HCEC 1CT (cell line): ENCODE data around the gene GALNT4.

Experiments used
- DNase-seq: peaks from one replicate; pipeline ENCODE4 v3.0.0-alpha.2; 2017

Gene GALNT4

DNA sequence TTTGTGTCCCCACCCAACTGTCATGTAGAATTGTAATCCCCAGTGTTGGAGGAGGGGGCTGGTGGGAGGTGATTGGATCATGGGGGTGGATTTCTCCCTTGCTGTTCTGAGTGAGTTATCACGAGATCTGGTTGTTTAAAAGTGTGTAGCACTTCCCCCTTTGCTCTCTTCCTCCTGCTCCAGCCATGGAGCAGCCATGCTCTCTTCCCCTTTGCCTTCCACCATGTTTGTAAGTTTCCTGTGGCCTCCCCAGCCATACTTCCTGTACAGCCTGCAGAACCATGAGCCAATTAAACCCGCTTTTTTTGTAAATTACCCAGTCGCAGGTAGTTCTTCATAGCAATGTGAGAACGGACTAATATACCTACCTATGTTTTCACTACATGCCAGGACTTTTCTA, 3.8 kb upstream of the GALNT4 start:
- DNase-seq: no peak

DNA sequence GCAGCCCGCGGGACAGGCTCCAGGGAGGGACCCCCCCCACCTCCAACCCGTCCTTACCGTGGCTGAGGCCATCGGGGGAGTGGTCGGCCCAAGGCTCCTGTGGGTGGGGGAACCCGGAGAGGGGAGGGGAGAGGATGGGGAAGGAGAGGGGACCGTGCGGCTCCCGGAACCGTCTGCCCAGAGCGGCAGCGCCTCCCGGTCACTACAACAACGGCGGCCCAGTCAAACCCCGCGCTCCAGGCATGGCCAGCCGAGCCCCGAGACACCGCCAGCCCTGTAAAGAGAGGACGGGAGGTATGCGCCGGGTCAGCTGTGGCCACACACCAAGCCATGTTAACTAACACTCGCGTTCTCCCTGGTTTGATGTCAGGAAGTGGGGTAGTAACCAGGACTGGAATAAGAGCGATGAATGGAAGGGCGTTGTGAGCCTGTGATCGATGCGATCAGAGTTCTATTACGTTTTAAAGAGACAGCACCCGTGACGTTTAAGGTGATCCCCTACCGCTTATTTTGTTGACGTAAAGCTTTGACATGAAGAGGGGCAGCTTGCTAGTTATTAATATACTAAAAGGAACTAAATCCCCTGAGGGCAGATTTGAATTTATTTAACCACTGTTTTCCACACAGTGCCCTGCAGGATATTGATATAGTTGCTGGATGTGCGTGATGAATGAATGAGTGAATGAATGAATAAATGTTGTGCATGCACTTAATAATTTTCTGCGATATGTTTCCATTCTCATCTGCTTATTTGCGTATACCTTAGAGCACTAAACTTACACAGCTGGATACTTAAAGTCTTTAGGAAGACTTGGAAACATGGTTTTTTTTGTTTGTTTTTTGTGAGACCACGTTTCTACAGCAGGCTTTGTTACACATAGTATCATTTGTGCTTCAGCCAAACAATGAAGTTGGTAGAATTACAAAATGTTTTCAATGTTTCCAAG, 1.5 kb upstream of the GALNT4 start, which contains the start of gene POC1B:
TSS of gene POC1B (minus strand) at position 224 of the 947 bp plus-strand sequence. CDS start at position 72, 152 bp downstream.
- DNase-seq: peak; percentile 85

DNA sequence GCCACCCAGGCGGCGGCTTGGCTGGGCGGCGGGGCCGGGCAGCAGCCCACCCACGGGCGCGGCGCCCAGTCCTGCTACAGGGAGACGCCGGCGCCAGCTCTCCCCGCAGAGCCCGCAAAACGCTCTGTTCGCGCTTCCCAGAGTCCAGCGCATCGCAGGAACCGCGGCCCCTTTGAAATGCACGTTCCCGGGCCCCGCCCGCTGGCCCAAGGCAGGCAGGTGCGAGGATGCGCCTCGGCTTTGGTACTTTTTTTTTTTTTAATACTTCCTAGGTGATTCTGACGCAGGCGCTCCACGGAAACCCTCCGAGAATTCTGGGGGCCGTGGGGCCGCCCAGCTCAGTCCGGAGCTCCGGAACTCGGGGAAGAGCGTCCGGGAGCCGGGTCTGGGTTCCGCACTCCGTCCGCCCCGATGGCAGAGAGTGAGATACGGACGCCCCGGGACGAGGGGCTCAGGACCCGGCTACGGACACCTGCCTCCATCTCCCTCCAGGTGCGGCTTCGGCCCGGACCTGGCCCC, 768 bp upstream of the GALNT4 start:
- DNase-seq: peak; percentile 11

DNA sequence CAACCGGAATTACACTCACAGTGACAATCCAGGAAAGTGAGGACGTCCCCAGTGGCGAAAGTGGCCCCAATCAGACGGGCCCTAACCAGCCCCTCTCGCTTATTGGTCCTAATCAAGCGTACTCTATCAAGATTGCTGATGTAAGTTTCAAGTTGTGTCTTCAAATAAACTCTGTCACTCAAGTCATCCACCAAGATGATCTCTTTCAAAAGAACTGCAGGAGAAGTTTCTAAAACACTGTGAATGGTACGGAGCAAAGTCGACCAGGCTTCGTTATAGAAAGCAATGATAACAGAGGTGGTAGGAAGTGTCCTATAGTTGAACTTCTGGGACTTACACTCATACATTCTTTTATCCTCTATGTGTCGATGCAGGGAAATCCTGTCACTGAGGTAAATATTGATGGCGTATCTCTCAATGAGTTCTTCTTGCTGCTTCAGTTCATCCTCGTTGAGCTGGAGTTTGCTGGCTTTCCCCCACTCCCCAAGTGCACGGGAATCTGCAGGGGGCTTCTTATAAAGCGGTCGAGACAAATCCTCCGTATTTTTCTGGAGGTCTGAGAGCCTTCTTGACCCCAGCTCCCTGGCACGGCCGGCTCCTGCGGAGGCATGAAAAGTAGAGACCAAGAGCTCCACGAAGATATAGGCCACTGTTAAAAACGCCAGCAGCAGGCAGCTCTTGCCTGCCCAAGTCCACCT, 604 bp downstream of the GALNT4 start:
- no peak for DNase-seq

DNA sequence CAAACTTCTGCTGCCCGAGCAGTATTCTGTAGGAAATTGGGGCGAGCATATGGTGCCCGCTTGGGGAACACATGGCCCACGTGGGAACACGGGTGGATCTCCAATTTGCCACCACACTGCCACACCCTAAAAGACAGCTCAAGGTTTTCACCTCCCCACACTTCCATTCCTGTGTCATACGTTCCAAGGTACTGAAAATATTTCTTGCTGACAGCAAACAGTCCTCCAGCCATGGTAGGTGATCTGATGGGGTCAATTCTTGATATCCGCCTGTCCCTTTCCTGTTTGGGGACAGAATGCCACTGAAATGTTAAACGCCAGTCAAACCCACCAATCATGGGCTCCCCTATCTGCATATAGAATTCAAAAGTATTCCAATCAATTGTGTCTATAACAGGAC, 1.2 kb downstream of the GALNT4 start:
- DNase-seq: no peak

DNA sequence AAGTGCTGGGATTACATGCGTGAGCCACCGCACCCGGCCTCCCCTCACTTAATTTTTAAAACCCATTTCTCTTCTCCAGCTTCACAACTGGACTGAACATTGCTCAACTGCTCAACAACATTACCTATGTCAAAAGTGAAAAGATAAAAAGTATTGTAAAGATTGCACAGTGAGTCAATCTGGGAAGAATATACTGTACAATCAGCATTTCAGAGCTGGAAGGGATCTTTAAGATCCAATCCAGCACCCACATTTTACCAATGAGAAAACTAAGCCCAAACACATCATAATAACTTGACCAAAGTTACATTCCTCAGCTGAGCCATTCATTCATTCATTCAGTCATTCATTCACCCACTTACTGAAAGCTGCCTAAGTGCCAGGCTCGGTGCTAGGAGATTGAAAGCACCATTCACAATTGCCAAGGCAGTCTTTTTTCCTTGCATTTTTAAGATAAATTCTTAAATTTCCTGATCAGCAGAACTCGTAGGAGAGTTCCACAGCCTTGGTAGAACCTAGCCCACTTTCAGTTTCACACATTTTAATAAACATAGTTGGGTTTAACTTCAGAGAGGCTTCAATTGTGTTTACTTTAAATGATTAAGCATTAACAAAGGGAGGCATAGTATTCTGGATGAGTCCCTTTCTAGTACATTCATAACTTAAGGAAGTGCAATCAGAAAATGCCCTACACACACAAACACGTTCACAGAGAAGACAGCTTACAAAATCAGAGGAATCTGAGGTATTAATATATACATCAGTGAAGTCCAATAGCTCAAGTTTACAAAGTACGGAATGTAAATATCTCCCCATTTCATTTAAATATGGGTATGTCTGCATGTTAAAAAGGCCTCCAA, 3.0 kb downstream of the GALNT4 start:
- peak; percentile 22 for DNase-seq

DNA sequence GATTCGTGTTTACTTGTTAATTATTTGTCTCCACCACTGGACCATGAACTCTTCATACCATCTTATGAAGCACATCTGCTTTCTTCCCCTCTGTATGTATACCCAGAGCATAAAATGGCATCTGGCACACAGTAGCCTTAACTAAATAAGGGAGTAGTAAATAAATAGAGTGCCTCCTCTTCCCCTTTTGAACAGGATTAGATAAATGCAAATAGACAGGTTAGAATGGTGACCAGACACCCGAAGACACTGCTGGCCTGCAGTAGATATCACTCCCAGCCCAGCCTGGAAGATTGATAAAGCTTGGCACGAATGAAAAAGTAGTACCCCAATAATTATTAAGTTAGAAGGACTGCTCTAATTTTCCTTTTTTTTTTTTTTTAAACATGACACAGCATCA, 6.9 kb downstream of the GALNT4 start:
- DNase-seq: no peak

DNA sequence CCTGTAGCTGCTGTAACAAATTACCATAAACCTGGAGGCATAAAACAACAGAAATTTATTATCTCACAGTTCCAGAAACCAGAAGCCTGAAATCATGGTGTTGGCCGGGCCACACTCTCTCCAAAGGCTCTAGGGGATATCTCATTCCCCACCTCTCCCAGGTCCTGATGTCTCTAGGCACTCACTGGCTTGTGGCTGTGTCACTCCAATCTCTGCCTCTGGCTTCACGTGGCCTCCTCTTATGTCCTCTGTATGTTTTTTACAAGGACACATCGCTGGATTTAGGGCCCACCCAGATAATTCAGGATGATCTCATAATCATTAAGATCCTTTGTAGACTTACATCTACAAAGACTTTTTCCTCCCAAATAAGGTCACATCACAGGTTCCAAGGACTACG, 8.0 kb downstream of the GALNT4 start:
- DNase-seq: no peak

DNA sequence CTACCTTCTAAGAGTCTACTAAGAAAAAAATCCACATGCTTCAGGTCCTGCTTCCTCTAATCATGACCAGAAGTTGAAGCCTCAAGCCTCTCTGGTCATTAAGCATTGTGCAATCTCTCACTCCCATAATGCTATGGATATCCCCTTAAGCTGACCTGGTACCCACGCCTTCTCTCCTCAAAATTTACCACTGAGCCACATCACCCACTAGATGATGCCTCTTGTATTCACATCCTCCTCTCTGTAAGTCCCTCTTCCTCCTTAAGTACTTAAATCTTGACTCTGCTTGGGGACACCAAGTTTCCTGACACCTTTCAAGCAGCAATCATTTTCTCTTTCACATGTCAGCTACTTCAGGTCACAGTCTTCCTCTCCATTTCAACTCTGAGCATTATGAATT, 9.8 kb downstream of the GALNT4 start:
- no peak for DNase-seq

DNA sequence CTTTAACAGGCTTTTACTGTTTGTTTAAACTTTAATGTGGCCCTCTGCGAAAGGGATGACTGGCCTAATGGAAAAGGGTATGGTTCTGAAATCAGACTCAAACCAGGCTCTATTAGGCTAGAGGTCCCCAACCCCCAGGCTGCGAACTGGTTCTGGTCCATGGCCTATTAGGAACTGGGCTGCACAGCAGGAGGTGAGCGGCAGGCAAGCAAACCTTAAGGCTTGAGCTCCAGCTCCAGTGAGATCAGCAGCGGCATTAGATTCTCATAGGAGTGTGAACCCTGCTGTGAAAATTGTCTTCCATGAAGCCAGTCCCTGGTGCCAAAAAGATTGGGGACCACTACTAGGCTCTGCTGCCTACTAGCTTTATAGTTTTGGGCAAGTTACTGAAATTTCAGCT, 11.1 kb downstream of the GALNT4 start:
- DNase-seq: no peak

DNA sequence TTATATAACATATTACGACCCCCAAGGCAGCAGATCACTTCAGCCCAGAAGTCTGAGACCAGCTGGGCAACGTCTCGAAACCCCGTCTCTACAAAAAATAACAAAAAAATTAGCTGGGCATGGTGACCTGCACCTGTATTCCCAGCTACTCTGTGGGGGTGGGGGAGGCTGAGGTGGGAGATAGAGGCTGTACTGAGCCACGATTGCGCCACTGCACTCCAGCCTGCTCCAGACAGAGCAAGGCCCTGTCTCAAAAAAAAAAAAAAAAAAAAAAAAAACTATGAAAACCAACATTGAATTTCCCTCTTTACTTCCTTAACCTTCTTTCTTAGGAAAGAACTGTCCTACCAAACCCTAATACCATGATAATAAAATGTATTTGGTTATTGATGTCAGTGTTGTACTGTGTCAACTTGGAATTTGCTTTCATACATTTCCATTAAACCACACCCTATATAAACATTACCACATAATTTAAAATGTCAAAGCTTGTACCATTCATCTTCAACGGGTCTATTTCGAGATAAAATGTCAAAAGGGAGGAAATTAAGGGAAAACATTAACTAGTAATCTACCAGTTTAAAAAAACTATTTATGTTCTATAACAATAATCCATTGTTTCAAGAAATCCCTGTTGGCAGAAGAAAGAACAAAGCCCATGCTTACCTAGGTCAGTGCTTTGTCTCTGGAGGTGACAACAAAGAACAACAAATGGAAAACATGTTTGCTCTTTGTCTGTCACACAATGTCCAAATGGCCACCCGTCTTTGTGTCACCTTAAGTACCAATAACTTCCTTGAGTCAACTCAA, 17.4 kb downstream of the GALNT4 start:
- DNase-seq: no peak

DNA sequence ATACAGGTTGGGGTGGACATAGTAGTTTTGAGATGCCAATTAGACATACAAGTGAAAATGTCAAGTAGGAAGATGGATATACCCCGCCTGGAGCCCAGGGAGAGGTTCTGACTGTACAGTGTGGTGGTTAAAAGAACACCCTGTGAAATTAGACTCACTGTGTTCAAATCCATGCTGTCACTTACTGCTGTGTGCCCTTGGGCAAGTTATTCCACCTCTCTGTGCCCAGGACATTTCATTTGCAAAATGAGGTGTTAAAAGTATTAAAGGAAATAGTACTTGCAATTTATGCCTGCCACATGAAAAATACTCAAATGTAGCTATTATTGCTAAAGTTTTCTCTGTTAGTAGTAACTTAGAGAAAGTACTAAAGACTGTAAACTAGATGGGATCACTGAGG, 18.5 kb downstream of the GALNT4 start:
- DNase-seq: no peak

DNA sequence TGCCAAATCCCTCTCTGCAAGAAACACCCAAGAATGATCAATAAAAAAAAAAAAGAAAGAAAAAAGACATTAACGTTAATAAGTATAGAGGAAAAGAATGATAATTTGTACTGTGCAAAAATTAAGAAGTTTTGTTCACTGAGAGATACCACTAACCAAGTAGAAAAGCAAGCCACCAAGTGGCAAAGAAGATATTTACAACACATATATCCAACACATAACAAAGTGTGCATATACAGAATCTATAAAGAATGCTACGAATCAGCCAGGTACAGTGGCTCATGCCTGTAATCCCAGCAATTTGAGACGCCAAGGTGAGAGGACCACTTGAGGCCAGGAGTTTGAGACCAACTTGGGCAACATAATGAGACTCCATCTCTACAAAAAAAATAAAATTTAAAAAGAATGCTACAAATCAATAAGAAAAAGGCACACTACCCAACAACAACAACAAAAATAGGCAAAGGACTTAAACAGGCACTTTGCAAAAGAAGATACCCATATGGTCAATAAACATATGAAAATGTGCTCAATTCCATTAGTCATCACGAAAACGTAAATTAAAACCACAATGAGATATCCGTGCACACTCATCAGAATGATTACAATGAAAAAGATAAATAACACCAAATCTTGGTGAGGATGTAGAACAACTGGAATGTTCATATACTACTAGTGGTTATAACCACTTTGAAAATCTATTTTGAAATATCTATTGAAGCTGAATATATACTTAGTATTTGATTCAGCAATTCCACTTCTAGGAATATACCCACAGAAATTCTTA, 19.8 kb downstream of the GALNT4 start:
- DNase-seq: peak; percentile 76

DNA sequence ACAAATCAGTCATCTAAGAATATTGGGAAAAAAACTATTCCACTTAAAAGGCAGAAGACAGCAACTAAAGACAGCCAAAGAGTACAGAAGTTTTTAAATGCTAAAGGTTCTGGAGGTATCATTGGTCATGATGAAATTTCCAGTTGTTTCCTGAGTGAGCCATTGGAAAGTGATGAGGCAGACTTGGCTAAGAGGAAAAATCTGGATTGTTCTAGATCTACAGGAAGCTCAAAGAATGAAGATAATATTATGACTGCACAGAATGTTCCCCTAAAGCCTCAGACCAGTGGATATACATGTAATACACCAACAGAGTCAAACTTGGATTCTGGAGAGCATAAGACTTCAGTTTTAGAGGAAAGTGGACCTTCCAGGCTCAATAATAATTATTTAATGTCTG, 22.8 kb downstream of the GALNT4 start:
- DNase-seq: no peak

DNA sequence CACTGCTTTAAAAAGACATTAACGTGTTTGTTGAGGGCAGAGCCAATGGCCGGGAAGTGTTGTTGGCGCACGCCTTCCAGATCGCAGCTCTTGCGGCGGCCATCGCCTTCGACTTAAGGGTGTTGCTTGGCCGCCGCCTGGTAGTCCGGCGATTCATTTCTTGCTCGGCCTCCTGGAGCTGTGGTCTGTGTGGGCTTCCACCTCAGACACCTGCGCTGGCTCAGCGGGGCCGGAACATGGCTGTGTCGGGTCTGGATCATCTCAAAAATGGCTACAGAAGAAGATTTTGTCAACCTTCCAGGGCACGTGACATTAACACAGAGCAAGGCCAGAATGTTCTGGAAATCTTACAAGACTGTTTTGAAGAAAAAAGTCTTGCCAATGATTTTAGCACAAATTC, 24.7 kb downstream of the GALNT4 start:
- DNase-seq: no peak

DNA sequence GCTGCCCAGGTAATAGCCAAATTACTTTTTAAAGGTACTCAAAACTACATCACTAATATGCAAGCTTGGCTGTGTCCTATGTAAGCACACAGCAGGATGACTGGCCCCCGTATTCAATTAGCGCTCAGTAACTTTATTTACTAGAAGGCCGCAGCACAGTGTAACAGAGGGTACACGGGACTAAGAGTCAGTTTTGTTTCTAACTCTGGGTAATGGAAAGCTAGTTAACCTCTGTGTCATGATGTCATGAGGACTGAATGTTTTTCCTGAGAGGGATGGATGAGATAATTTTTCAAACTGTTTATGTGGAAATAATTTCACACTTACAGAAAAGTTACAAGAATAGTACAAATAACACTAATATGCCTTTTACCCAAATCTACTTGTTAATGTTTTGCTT, 27.1 kb downstream of the GALNT4 start:
- DNase-seq: no peak

DNA sequence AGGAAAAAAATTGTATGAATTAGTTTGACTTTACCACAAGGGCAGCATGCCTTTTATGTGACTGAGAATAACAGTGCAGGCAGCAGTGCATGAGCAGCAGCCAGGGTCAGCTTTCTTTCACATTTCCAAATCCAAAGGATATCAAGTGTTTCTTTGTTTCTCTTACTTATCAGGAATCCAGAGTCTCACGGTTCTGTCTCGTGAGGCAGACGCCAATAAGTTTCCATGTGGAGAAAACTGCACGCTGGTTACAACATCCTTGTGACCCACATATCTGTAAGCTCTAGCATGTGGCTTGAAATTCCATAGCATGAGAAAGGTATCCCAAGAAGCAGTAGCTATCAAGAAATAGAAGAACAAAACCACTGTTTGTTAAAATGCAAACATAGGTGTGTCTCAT, 27.6 kb downstream of the GALNT4 start:
- DNase-seq: no peak

DNA sequence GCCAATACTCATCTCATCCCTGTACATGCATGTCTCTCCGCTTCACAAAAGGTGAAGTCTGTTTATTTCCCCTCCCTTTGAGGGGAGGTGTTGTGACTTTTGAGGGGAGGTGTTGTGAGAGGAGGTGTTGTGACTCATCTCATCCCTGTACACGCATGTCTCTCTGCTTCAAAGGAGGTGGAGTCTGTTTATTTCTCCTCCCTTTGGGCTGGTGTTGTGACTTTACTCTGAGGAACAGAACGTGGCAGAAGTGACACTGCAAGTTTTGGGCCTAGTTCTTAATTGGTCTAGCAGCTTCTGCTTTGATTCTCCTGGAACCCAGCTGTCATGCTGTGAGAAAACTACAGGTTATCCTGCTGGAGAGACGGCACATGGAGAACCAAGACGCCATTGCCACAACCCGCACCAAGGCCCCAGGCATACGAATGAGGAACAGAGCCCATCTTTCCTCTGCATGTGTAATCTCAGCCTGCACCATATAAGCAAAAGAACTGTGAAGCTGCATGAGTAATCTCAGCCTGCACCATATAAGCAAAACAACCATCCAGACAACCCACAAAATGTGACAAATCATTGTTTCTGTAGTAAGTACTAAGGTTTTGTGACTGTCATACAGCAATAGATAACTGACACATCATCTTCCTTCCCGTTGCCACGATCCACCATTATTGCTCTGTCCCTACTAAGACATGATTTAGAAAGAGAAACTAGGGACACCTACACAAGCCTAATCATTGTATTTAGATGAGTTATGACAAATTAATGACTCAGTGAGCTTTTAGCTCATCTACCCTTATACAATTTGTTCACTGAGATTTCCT, 30.0 kb downstream of the GALNT4 start:
- DNase-seq: peak; percentile 51

DNA sequence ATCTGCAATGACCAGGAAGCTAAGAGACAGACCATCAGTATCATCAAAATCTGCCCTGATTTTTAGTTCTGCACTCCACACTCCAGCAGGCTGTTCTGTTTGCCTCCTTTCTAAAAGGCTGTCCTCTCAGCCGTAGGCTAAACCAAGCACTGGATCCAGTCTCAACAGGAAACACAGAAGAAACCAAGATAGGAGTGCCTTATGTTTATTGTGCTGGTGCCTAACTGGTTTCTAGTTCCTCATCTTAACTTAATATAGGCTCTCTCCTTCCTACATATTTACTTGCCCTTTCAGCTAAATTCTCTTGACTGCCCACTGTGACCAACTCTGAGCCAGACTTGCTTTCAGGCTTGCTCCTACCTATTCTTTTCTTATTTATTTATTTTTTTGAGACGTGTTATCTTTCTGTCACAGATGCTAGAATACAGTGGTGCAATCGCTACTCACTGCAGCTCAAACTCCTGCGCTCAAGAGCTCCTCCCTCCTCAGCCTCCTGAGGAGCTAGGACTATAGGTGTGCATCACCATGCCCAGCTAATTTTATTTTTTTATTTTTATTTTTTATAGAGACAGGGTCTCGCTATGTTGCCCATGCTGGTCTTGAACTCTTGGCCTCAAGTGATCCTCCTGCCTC, 30.8 kb downstream of the GALNT4 start:
- no peak for DNase-seq

DNA sequence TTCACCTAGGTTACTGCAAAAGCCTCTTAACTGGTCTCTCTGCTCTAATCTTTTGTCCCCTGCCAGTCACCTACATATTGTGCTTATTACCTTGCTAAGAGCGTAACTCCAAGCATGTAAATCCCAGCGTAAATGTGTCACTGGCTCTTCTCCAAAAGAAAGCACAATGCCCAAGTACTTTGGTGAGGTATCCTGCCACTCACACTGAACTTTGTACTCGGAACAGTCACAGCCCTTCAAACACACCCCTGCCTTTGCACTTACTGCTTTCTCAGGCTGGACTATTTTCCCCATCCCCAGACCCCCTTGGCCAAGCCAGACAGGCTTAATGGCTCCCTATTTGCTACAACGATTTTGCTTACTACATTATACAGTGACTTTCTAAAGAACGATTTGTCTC, 31.7 kb downstream of the GALNT4 start:
- DNase-seq: no peak
